HG03575 (cell line): Measurements from ENCODE around the gene HECTD2.
"Not testable (repeated sequence)": the region's sequence is repeated elsewhere in the genome, so short reads cannot be mapped to it uniquely, and the experiment has no call there.

Source experiments
- ATAC-seq: cut with Tn5 transposase; IDR thresholded peaks from one replicate; pipeline ENCODE4 v1.9.1; 2021; ENCODE audit not compliant: unreplicated experiment, insufficient number of reproducible peaks, low FRiP score; ENCODE audit errors: extremely low read depth

The HECTD2 gene

DNA sequence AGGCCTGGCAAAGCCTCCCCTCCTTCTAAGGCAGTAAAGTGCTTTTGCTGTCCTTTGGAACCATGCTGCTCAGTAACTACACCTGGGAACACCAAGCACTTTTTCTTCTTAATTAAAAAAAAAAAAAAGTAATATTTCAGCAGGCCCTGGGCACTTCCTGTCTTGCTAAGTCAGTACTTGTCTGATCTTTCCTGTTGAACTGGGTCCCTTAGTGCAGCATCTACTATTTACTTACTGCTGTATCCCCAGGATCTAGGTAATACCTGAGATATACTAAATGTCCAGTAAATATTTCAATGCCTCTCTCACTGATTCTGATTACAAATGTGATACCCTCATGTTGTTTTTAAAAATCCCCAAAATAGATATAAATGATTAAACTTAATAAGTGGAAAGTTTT, 145.3 kb downstream of the HECTD2 start:
- no peak for ATAC-seq

DNA sequence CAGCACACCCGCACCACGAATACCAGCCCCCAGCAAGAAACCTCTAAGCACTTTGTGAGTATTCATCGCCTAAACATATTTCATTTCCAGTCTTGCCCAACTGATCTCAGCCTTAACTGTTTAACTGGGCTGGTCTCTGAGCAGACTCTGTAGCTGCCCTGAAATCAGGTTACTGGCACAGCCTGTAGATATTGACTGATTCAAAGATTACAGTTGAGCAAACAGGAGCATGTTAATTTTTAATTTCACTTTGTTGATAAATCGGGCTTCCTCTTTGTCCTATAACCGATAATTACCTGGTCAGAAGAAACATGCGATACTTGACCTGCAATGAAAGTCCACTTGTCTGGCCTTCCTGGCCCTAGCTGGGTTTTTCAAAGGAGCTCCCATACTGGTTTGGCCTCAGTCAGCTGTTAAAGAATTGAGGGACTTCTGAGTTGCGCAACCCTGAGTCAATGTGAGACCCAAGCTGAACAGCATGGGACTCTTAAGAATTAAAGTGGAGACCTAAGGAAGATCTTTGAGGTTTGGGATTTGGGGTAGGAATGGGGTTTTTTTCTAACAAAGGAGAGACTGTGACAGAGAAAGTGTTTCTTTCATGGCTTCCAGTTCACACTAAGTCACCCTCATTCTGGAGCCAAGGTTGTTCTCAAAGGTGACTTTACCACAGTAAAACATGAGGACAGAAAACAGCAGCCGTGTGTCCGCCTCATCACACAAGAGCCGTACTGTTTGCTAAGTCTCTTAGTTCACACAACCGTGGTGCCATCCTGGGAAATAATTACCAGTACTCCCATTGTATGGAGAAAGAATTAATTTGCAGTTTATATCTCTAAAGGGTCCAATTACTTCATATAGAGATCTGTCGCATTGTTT, 146.8 kb downstream of the HECTD2 start:
- ATAC-seq: no peak

GRCh38 chr10:91557651-91558111, 147.5 kb downstream of the HECTD2 start:
- ATAC-seq: no peak

- no peak for ATAC-seq
Observed at GRCh38 chr10:91558473-91558872, 148.3 kb downstream of the HECTD2 start.

GRCh38 chr10:91559169-91559568, 149.0 kb downstream of the HECTD2 start:
- ATAC-seq: no peak

- no peak for ATAC-seq
Observed at GRCh38 chr10:91559750-91560149, 149.6 kb downstream of the HECTD2 start.

DNA sequence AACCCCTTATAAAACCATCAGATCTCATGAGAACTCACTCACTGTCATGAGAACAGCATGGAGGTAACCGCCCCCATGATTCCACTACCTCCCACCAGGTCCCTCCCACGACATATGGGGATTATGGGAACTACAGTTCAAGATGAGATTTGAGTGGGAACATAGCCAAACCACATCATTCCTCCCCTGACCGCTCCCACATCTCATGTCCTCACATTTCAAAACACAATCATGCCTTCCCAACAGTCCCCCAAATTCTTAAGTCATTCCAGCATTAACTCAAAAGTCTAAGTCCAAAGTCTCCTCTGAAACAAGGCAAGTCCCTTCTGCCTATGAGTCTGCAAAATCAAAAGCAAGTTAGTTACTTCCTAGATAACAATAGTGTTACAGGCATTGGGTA, 150.7 kb downstream of the HECTD2 start:
- ATAC-seq: not testable (repeated sequence)

DNA sequence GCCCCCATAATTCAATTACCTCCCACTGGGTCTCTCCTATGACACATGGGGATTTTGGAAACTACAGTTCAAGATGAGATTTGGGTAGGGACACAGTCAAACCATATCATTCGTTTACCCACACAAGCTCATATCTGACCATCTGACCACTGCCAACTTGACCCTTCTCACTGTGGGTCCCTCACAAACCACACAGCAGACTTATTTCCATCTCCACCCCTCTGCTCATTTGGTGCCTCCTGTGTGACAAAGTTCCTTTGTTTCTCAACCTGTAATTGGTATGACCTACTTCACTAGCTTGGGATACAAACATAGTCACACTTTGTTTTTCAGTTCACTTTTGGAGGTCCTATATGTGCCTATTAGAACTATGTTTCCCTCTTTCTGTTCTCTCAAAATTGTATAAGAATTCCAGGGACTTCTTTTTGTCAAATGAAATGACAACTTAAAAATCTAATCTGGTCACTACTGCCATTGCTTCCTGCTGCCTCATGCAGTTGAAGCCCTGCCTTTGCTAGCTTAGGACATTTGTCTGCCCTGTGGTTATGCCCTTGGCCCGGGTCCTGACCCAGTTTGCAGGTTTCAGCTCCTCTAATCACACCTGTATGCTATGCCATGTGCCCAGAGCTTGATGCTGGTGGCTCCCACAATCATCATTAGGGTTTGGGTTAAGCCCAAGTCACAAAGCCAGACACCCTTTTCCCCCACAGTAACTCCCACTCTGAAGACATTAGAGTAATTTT, 152.9 kb downstream of the HECTD2 start:
- ATAC-seq: no peak

- no peak for ATAC-seq
Observed at GRCh38 chr10:91564026-91564425, 153.9 kb downstream of the HECTD2 start.
